HG03280 (cell line): ENCODE measurements around the gene NFS1.

Source experiments
- ATAC-seq: cut with Tn5 transposase; IDR thresholded peaks from one replicate; pipeline ENCODE4 v1.9.1; 2021; ENCODE audit warnings: mild to moderate bottlenecking, moderate library complexity; ENCODE audit not compliant: unreplicated experiment

Gene NFS1

DNA sequence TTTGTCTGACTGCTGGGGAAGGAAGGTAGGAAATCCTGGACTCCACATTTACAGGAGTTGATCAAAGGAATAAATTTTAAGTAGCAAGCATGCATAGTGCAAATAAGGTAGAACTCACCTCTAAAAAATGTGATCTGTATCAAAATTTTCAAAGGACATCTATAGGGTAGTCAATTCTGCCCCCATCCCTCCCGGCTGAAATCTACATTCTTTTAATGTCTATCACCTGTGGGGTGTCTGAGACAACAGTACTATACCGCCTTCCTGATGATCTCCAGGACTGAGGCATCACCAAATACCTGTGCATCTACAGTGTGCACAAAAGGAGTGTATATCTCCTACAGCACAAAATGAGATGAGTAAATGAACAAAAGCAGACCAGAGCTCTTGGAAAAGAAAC, 54.3 kb downstream of the NFS1 start:
- no peak for ATAC-seq

DNA sequence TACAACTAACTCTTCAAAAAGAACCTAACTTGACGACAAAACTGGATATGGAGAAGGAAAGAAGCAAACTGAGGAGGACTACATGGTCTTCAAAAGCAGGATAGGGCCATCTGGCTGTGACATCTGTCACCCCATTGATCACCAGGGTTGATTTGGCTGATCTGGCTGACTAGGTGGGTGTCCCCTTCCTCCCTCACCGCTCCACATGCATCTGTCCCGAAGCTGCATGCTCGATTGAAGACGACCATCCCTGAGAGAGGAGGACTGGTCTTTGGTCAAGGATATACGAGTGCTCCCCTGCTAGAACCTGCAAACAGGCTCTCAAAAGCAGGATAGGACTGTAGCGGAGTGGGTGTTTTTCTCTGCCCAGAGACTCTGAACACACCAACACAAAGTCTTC, 56.1 kb downstream of the NFS1 start:
- no peak for ATAC-seq

GRCh38 chr20:35641743-35642142, 57.4 kb downstream of the NFS1 start:
- no peak for ATAC-seq

DNA sequence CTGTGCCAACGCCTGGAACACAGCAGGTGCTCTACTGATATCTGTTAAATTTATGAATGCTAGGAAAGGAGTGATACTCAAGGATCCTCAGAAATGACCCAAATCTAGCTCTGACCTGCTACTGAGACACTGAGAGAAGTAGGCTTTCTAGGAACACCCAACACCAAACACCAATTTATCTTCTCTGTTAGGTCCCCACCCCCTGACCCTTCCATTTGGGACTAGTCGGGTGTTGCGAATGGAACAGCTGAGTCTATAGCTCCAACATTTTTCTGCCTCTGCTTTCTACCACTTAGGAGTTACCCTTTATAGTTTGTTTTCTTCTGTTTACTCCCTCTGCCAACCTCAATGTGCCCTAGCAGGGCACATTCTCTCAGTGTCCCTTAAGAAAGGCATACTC, 58.4 kb downstream of the NFS1 start:
- no peak for ATAC-seq

GRCh38 chr20:35638751-35639150, 60.4 kb downstream of the NFS1 start:
- no peak for ATAC-seq

DNA sequence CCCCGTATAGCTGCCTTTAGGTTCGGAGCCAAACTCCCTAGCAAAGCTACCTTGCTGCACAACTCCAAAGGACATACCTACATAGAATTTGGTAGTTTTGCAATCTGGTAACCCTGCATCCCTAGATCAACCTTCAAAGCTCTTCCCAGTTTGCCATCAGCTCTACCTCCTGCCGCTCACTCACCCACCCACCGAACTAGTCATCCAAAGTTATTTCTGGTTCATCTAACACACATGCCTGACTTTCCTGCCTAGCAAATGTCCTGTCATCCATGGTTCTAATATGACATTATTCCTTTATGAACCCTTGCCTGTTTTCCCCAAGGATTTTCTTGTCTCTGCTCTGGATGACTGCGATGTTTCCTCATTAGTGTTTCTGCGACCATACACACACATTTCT, 61.9 kb downstream of the NFS1 start:
- no peak for ATAC-seq

GRCh38 chr20:35636095-35636494, 63.1 kb downstream of the NFS1 start:
- no peak for ATAC-seq

GRCh38 chr20:35635652-35636051, 63.5 kb downstream of the NFS1 start:
- no peak for ATAC-seq

GRCh38 chr20:35632539-35633115, 66.5 kb downstream of the NFS1 start:
- ATAC-seq = no peak

- ATAC-seq = no peak
Observed at GRCh38 chr20:35630636-35631035, 68.5 kb downstream of the NFS1 start.

GRCh38 chr20:35629427-35630145, 69.6 kb downstream of the NFS1 start:
- ATAC-seq = no peak

- no peak for ATAC-seq
Observed at GRCh38 chr20:35627121-35627520, 72.0 kb downstream of the NFS1 start.

DNA sequence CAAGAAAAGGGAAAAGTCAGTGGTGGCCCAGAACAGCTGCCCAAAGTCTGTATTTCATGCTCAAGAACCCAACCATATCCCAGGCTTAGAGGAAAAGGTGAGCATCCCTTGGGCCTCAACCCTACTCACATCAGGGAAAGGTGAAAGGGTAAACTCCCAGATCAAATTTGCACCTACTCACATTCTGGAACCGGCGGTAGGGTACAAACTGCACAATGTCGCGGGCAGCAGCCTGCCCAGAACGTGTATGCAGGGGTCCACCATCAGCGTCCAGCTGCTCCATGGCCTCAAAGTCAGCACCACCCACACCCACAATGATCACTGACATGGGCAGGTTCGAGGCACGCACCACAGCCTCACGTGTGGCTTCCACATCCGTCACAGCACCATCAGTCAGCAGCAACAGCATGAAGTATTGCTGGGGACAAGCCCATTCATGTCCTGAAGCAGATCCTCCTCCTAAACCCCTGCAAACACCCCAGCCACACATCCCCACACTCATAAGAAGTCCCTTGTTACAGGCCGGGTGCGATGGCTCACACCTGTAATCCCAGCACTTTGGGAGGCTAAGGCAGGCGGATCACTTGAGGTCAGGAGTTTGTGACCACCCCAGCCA, 72.7 kb downstream of the NFS1 start:
- no peak for ATAC-seq

DNA sequence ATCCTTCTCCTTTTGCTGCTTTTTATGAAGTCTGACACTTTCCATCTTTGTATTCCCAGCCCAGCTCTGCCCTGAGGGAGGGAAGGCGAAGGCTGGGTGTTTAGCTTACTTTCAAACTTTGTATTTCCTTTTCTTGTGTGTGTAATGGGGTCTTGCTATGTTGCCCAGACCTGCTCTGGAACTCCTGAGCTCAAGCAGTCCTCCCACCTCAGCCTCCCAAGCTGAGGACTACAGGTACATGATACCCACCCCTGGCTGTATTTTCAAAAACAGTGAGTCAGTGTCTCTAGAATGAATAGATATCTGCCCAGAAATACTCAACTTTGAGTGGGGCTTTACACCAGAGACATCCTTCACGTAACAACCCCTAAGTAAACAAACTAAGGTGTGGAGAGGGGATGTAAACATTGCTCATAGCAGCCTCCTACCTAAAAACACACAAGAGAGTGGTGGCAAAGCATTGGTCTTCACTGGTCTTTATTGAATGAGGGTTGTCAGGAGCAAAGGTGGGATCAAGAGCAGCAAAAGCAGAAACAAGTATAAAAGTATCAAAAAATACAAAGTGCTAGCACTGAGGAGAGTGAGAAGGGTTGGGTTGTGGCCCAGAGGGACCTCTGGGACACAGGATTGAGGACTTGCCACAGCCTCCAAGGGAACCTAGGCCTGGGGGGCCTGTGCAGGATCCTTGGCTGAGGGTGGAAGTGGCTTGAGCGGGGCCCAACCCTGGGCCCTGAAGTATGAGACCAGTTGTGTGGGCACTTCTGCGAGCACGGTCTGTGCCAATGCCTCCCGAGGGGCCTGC, 73.4 kb downstream of the NFS1 start:
- no peak for ATAC-seq

DNA sequence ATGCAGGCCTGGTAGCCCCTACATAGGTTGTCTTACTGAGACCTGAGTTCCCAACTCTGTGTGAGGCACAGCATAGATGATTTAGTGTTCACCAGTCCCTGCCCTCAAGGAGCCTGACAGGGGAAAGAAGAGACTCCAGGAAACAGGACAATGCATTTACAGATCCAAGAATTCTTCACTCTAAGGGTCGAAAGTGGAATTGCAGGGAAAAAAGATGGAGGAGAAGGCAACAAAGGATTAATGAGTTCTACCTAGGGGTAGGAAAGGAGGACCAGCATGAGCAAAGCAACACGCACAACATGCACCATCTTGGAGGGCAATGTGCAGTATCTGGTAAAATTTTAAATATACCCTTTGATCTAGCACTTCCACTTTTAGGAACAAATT, 77.6 kb downstream of the NFS1 start:
- ATAC-seq = no peak

GRCh38 chr20:35620818-35621559, 78.2 kb downstream of the NFS1 start:
- ATAC-seq = no peak

DNA sequence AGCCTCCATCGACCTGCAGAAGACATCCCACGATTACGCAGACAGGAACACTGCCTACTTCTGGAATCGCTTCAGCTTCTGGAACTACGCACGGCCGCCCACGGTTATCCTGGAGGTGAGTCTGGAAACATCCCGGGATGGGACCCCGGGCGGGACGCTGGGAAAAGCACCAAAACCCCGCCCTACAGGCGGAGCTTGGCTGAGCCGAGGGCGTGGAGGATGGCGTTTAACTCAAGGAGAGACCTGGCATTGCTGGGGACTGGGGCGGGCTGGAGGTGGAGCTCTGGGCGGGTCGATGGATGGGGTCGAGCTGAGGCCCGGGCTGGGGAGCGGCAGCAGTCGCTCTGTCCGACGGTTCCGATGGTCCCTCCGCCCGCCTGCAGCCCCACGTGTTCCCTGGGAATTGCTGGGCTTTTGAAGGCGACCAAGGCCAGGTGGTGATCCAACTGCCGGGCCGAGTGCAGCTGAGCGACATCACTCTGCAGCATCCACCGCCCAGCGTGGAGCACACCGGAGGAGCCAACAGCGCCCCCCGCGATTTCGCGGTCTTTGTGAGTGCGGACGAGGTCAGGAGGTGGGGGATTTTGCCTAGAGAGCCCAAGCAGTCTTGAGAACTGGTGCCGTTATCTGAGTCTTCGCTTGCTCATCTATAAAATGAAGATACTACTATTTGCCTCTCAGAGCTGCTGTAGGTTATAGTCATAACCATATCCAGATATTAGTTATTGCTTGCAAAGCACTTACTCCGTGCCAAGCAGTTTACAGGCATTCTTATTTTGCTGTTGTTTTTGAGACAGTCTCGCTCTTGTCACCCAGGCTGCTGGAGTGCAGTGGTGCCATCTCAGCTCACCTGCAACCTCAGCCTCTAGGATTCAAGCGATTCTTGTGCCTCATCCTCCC, 79.7 kb downstream of the NFS1 start:
- ATAC-seq = peak; percentile 28

GRCh38 chr20:35618263-35619131, 80.7 kb downstream of the NFS1 start:
- no peak for ATAC-seq
